Measurements from ENCODE around the gene ZNF746.

DNA sequence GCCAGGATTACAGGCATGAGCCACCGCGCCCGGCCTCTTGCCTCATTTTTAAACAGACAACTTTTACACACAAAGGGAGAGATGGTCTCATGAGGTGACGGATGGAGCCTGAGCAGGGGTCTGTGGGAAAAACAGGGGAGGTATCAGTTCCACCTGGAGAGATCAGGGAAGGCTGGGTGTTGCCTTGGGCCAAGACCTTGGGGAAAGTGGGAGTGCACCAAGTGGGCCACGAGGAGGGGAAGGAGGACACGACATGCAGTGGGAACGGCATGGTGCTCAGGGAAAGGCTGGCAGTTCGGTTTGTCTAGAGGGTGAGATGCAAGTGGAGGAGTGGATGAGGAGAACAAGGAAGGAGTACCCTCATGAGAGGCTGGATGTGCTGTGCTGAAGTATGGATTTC lies 27.8 kb downstream of the ZNF746 start:
- TF ChIP-seq, protein P1, sequence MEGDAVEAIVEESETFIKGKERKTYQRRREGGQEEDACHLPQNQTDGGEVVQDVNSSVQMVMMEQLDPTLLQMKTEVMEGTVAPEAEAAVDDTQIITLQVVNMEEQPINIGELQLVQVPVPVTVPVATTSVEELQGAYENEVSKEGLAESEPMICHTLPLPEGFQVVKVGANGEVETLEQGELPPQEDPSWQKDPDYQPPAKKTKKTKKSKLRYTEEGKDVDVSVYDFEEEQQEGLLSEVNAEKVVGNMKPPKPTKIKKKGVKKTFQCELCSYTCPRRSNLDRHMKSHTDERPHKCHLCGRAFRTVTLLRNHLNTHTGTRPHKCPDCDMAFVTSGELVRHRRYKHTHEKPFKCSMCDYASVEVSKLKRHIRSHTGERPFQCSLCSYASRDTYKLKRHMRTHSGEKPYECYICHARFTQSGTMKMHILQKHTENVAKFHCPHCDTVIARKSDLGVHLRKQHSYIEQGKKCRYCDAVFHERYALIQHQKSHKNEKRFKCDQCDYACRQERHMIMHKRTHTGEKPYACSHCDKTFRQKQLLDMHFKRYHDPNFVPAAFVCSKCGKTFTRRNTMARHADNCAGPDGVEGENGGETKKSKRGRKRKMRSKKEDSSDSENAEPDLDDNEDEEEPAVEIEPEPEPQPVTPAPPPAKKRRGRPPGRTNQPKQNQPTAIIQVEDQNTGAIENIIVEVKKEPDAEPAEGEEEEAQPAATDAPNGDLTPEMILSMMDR (IDR thresholded peaks at IDR 0.05), result no peak
- no peak for TF ChIP-seq CREM (CRISPR knock-in tag; IDR thresholded peaks at IDR 0.05)
- TF ChIP-seq, protein P2, sequence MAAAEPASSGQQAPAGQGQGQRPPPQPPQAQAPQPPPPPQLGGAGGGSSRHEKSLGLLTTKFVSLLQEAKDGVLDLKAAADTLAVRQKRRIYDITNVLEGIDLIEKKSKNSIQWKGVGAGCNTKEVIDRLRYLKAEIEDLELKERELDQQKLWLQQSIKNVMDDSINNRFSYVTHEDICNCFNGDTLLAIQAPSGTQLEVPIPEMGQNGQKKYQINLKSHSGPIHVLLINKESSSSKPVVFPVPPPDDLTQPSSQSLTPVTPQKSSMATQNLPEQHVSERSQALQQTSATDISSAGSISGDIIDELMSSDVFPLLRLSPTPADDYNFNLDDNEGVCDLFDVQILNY (CRISPR knock-in tag; IDR thresholded peaks at IDR 0.05), result no peak
- no peak for TF ChIP-seq TEAD4 (CRISPR knock-in tag; IDR thresholded peaks at IDR 0.05)
- no peak for TF ChIP-seq EMX1 (CRISPR knock-in tag; IDR thresholded peaks at IDR 0.05)
- no peak for TF ChIP-seq CBFB (CRISPR knock-in tag; IDR thresholded peaks at IDR 0.05; ENCODE audit: low read depth)
- TF ChIP-seq ATF1 (CRISPR knock-in tag; IDR thresholded peaks at IDR 0.05), result no peak
